HG02840 (cell line): ENCODE results near the gene SMCR8.
"Not testable (repeated sequence)": the region's sequence is repeated elsewhere in the genome, so short reads cannot be mapped to it uniquely, and the experiment has no call there.

Experiments
- ATAC-seq: cut with Tn5 transposase; IDR thresholded peaks from one replicate; pipeline ENCODE4 v1.9.1; 2021; ENCODE audit warnings: mild to moderate bottlenecking, moderate library complexity, moderate number of reproducible peaks; ENCODE audit not compliant: unreplicated experiment, low FRiP score

Gene SMCR8

DNA sequence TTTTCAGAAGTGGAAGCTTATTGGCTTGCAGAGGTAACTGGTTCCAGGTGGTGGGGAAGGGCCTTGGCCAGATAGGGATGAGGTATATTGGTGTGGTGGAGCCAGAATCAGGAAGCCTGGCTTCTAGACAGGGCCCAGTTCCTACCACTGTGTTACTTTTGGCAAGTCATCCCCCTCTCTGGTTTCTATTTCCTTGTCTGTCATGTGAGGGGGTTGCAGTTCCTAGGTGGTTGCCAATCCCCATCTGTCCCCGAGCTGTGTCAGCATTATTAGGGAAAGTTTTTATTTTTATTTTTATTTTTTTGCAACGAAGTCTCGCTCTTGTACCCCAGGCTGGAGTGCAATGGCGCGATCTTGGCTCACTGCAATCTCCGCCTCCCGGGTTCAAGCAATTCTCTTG lies 3.0 kb downstream of the SMCR8 start:
- no peak for ATAC-seq

DNA sequence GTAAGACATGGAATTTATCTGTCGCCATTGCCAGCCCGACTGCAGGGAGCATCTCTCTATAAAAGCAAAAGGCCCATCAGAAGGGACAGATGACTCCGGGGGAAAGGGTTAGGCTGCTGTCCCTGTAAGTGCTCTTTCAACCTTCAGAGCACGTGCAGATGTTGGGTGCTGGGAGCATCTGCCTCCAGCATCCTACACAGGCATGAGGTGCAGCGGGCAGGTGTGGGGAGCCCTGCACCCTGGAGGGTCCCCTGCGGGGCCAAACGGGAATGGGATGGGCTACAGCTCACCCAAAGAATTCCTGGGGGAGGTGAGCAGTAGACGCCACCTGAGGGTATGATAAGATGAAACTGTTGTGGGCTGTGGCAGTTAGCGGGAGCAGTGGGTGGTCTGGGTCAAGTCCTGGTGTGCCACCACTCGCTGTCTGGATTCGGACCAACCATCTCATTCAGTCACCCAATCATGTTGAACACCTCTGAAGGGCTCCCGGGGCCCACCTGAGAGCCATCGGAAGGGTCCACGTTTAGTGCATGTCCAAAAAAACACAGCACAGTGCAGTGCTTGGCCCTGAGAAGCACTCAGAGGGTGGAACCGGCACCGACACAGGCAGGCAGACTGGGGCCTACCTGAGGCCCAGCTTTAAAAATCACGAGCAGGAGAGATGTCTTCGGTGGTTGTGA lies 3.8 kb downstream of the SMCR8 start:
- ATAC-seq = no peak

DNA sequence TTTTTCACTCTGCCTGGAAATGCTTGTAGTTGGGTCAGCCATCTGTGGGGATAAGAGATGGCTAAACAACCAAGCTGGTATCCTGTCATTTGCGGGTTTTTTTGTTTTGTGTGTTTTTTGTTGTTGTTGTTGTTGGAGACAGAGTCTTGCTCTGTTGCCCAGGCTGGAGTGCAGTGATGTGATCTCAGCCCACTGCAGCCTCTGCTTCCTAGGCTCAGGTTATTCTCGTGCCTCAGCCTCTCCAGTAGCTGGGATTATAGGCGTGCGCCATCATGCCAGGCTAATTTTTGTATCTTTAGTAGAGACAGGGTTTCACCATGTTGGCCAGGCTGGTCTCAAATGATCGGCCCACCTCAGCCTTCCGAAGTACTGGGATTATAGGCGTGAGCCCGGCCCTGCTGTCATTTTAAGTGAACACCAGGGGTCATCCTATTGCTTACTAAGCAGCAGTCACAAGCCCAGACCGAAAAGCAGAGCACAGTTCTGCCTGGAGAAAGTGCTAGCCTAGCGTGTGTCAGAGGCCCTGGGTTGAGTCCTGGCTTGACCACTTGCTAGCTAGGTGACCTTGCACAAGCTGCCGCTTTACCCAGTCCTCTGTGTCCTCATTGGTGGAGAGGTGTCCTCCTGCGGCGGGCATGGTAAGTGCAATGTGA lies 4.6 kb downstream of the SMCR8 start:
- ATAC-seq = no peak

DNA sequence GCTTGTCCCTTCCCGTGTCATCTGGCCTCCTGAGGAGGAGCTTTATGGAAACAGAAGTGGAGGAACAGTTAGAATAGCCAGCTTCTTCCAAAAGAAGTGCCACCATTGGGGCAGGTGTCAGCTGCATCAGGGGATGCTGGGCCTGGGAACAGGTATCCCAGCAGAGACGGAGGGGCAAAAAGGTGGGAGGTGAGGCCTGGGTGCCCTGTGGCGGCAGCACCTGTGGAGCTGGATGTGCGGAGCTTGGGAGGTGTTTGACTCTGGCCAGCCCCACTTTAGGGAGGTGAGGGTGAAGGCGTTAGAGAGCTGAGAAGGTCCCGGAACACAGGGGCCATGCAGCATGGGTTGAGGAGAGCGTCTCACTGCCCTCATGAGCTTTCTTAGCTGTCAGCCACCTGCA lies 5.2 kb downstream of the SMCR8 start:
- ATAC-seq = no peak

DNA sequence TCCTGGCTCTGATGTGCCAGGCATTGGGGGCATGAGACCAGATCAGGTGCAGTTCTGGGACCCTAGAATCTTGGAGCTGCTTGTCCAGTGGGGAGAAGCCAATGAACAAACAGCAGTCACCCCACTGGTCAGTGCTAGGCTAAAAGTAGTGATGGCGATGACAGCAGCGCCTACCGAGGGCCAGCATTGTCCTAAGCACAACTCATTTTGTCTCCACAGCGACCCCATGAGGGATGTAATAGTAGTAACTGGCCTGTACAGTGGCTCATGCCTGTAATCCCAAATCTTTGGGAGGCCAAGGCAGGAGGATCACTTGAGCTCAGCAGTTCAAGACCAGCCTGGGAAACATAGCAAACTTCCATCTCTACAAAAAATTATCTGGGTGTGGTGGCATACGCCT lies 6.2 kb downstream of the SMCR8 start:
- ATAC-seq = no peak

DNA sequence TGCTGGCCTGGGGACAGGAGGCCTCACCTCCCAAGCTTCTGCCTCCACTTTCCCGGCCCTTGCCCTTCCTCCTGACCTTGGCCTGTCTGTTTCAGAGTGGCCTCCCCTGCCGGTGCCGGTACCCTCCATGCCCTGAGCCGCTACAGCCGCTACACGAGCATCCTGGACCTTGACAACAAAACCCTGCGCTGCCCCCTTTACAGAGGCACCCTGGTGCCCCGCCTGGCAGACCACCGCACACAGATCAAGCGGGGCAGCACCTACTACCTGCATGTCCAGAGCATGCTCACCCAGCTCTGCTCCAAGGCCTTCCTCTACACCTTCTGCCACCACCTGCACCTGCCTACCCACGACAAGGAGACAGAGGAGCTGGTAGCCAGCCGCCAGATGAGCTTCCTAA lies 7.4 kb downstream of the SMCR8 start:
- ATAC-seq = no peak

DNA sequence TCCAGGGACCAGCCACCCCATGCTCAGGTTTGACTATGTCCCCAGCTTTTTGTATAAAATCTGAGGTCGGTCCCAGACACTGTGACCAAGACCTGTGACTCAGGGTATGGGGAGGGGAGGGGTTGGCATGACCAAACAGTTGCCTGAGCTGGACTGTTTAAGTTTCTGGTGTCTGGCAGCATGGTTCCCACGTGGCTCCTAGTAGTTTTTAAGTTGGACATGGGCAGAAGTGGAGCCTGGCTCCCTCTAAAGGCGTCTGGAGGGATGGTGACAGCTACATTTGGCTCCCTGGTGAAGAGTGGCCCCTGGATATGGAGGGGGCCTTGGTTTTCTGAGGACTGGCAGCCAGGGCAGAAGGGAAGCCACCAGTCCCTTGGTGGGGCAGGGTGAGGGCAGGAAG lies 7.9 kb downstream of the SMCR8 start:
- ATAC-seq = no peak

DNA sequence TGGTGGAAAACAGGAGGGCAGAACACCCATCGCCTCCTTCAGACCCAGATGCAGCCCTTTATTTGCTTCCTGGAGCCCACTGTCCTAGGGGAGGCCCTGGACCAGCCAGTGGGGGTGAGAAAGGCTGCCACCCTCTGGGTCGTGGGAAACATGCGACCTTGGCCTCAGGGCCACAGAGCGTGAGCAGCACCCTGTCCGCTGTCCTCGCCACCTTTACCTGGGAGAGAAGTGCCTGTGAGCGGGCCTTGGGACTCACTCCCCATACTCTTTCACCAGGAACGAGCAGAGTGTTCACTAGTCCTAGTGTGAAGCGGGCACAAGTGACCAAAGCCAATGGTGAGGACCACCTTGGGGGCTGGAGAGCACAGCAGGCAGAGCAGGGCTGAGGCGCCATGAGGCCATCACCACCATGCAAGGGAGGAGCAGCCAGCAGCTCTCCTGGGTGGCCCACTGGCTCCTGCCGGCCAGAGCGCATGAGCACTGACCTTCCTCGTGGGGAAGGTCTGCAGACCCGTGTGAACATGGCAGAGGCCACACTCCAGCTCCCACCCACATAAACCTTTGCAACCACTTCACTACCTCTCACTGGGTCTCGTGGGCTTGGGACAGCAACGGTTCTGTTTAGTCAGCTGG lies 8.5 kb downstream of the SMCR8 start:
- ATAC-seq = no peak

DNA sequence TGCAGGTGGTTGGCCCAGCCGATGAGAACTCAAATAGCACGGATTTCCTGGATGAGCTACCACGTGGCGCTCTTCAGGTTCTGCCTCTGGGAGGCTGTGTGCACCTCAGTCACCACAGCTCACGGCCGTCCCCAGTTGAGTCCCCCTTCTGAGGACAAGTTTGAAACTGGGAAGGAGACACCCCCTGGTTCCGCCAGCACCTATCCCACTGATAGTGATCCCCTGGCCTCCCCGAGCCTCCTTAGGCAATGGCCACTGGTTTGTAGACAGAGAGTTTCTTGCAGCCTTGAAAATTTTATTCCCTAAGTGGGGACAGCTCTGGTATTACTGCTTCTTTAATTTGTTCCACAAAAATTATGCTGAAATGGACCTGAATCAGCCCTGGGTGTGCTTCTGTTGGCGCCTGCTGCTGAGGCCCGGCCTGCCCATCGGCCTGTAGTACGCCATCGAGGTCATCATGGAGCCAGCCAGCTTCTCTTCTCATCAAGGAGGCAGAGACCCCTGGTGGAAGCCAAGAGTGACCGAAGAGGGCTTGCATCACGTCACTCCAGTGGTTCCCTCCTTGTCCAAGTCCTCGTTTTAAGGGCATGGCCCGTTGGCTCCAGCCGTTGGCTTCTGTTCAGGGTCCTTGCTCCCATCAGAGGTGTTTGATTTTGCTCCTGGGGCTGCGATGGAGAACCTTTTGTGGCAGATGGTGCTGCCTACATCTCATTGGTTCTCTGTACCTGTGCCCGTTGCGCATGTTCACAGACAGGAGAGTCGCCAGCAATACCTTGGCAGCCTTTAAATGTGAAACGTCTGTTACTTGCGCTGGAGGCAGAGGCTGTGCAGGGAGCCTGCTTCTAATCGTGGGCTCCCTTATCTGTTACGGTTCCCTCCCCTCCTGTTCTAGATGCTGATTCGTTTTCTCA lies 9.3 kb downstream of the SMCR8 start:
- no peak for ATAC-seq

DNA sequence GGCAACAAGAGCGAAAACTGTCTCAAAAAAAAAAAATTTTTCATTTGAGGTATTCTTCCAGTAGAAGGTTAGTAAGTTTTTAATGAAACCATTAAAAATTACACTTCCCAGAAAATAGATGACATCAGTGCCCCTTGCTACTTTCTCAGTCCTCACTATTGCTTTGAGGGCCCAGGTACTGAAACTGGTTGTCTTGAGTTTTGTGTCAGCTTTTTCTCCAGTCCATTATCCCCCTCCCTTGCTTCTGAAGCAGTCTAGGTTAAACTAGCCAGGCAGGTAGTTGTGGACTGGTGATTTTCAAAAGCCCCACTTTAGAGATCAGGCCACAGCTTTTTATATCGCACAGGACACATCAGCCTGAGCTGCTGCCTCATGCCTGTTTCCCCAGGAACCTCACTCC lies 10.9 kb downstream of the SMCR8 start:
- ATAC-seq = no peak

DNA sequence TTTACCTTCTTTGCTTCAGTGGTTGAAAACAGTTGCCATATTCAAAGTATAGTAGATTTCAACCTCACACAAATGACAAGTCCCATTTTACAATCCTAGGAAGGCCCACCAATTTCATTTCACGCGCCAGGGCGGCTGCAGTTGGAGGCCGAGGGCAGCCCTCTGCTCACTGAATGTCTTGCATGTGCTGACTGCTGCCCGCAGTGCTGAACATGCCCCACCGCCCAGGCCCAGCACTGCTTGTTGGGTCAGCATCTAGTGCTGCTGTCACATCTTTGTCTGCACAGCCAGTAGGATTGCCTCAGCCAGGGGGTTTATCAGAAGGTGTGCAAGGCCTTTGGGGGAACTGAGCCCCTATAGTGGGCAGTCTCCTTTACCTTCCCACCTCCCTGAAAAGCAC lies 11.5 kb downstream of the SMCR8 start:
- ATAC-seq = no peak

DNA sequence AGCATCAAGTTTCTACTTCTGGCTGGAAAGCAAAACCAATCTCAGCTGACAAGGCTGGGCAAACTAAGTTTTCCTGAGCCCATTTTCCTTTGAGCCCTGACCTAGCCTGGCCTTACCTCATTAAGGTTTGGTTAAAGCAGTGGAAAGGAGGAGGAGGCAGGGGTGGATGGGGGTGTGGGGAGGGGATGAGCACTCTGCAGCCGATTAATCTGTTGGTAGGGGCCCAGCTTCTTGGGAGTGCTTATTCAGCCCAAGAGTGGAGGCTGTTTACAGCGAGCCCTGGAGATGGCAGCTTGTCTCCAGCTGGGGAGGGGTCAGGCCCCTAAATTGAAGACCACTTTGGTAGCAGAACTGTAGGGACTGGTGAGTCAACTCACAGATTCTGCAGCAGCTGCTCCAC lies 12.0 kb downstream of the SMCR8 start:
- ATAC-seq = no peak

DNA sequence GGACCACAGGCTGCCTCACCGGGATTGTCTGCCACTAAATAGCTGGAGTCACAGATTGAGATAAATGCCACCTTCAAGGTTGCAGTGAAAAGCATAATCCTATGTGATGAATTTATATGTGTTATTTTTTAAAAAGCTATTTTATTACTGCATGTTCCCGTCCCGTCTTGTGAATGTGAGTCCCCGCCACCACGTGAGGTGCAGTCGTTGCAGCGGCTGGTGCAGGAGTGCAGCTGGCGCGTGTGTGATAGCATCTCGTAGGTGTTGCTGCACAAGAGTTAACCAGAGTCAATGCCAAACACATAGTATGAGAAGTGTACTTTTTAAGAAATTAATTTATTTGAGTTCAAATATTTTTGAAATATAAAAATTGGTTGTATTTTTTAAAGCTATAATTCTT lies 12.5 kb downstream of the SMCR8 start:
- ATAC-seq = no peak

DNA sequence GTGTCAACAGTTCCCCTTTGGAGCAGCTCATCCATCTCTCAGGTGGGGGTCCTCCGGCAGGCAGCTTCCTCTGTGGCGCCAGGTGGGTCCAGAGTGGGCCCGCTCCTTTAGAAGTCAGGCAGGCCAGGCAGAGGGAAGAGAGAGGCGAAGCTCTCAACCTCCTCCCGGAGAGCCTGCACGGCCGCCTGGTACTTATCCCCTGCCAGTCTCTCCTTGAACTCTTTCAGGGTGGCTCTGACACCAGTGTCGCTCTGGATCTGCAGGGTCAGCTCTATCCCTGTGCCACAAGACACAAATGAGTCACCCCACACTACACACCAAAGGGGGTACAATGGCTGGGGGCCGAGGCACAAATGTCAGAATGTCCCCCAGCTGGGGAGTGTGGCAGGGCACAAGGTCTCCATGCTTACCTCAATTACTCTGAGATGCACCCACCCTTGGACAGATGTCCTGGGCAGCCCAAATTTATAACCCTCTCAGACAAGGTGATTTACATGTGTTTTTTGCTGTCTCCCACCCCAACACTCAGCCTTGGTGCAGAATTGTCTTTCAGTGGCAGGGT lies 13.6 kb downstream of the SMCR8 start:
- ATAC-seq = no peak

DNA sequence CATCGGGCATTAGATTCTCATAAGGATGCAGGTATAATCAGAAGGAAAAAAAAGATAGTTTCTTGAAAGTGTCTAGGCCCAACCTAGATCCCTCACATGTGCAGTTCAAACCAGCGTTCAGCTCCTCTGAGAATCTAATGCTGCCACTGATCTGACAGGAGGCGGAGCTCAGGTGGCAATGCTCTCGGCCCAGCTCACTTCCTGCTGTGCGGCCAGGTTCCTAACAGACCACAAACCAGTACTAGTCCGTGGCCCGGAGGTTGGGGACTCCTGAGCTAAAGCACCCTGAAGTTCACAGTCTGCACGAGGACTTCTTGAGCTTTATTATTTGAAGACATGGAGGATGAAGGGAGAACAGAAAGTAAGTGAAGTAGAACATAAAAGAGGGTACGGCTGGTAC lies 16.8 kb downstream of the SMCR8 start:
- no peak for ATAC-seq

DNA sequence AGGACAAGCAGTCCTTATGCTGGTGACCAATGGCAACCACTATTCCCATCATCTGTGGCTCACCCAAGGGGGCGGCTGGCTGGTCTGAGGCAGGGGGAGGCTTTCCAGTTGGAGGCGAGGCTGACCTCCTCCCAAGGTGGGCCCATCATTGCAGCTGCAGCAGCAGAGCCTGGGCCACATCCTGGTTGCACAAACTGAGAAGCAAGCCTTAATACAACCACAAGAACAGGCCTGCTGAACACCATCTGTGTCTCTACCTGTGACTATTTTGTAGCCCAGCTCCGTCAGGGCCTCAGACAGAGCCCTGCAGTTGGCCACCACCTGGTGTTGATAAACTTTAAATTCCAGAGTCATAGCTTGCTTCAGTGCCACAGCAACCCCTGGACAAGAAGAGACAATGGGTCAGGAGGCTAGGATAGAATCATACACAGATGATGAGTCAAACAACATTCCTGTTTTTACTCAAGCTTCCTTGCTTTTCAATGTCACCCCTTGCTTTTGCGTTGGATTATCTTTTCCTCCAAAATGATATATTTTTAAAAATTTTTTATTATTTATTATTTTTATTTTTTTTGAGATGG lies 17.9 kb downstream of the SMCR8 start:
- no peak for ATAC-seq

DNA sequence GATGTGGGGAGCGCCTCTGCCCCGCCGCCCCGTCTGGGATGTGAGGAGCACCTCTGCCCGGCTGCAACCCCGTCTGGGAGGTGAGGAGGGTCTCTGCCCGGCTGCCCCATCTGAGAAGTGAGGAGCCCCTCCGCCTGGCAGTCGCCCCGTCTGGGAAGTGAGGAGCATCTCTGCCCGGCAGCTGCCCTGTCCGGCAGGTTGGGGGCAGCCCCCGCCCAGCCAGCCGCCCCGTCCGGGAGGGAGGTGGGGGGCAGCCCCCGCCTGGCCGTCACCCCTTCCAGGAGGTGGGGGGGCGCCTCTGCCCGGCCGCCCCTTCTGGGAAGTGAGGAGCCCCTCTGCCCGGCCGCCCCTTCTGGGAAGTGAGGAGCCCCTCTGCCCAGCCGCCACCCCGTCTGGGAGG lies 23.1 kb downstream of the SMCR8 start:
- ATAC-seq = not testable (repeated sequence)

DNA sequence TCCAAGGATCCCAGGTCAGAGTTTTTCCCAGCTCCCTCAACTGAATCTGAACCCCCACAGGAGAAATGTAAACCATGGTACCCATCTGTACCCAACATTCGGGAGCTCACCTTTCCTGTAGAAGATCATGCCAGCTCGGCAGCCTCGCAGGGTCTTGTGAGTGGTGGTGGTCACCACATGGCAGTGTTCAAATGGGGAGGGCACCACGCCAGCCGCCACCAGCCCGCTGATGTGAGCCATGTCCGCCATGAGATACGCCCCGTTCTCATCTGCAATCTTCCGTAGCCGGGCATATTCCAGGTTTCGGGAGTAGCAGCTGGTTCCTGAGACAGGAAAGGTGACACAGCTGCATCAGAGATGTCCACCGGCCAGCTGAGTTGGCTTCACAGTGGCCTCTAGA lies 24.8 kb downstream of the SMCR8 start:
- ATAC-seq = no peak

DNA sequence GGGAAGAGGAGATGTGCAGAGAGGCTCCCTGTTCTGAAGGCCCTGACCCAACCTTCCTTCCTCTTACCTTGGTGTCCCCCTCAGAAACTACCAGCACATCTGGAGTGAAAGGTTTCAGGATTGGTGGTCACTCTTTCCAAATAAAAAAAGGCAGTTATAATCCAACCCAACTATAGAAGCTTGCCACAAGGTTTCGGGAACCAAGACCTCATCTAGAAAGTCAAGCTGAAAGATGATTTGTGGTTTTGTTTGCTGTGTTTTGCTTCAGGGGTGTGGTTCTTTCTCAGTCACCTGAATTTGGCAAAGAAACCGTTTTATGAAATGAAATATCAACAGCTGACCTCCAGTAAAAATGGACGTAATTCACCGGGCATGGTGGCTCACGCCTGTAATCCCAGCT lies 28.9 kb downstream of the SMCR8 start:
- ATAC-seq = no peak

DNA sequence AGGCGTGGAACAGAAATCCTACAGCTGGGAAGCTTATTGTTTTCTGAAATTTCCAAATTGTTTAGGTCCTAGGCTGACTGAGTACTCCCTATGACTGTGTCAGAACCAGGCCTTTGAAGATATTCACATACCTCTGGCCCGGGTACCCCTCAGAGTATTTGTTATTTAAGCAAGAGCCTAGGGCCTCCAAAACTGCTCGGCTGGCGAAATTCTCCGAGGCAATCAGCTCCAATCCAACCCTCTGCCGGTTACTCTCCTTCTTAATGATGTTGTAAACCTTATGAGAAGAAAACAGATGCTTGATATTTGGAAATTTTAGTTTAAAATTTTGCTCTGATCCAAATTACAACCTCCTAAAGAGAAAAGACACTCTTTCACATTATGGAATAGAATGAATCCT lies 38.4 kb downstream of the SMCR8 start:
- no peak for ATAC-seq
